Measurements from ENCODE around the gene SMAD2. TPM values are rescaled to one million over a fixed set of nuclear protein-coding genes. Genes with fewer than 3 reads are reported as not detected.

Gene SMAD2
- polyA plus RNA-seq, 1 donor (not counting 4 experiments of a cell fraction or from before 2014, with no cell fraction given) = 87.1 TPM

DNA sequence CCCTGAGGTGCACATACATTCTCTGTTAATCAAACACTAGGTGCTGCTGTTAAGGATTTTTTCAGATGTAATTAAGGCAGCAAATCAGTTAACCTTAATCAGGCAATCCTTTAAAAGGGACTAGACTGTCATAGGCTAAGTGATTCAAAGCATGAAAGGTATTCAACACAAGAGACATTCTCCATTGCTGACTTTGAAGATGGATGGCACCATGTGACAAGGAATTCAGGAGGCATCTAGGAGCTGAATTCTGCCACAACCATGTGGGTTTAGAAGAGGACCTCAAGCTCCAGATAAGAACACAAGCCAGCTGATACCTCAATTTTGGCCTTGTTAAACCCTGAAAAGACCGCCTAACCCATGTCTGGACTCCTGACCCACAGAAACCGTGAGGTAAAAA lies 84.0 kb downstream of the SMAD2 start:
- Histone ChIP-seq H3K27me3 (ENCODE audit: control insufficient read depth, extremely low read depth, insufficient read depth, low read length) (no peaks in the 10 kb centered on the region), H3K79me2 (ENCODE audit: control insufficient read depth, insufficient read depth, low read length) (no peaks in the 10 kb centered on the region), H3K27ac (ENCODE audit: control insufficient read depth, insufficient read depth, low read length) (no peak overlapping the region), H3K36me3 (ENCODE audit: control insufficient read depth in 2 of 2, extremely low read depth in 1 of 2, insufficient read depth in 2 of 2, low read length in 2 of 2) (peaks cover 2 to 14% of the 10 kb centered on the region in 2 experiments), H3K9me3 (ENCODE audit: control insufficient read depth, low read depth, low read length) (no peaks in the 10 kb centered on the region), H3K9ac (ENCODE audit: control insufficient read depth, extremely low read depth, insufficient read depth, low read length) (no peak overlapping the region), H3K4me2 (ENCODE audit: control insufficient read depth, extremely low read depth, insufficient read depth, low read depth, low read length) (no peak overlapping the region), H3K4me3 (ENCODE audit: control insufficient read depth in 2 of 3, extremely low read depth in 1 of 3, insufficient read depth in 2 of 3, low read depth in 1 of 3, low read length in 3 of 3) (no peak overlapping the region), H3K4me1 (ENCODE audit: control insufficient read depth, extremely low read depth, insufficient read depth, low read length) (no peaks in the 10 kb centered on the region), H3K9me1 (ENCODE audit: control insufficient read depth, extremely low read depth, insufficient read depth, low read length) (no peaks in the 10 kb centered on the region), H2AFZ (ENCODE audit: control insufficient read depth, low read length) (no peak overlapping the region), H4K20me1 (ENCODE audit: control insufficient read depth, extremely low read depth, insufficient read depth, low read length) (no peaks in the 10 kb centered on the region)
- dilution Hi-C loops (cut with MboI; ENCODE audit: extremely low pct_ligation_motif_present, low sequenced_read_pairs) = no loop called here
- TF ChIP-seq, protein P1, sequence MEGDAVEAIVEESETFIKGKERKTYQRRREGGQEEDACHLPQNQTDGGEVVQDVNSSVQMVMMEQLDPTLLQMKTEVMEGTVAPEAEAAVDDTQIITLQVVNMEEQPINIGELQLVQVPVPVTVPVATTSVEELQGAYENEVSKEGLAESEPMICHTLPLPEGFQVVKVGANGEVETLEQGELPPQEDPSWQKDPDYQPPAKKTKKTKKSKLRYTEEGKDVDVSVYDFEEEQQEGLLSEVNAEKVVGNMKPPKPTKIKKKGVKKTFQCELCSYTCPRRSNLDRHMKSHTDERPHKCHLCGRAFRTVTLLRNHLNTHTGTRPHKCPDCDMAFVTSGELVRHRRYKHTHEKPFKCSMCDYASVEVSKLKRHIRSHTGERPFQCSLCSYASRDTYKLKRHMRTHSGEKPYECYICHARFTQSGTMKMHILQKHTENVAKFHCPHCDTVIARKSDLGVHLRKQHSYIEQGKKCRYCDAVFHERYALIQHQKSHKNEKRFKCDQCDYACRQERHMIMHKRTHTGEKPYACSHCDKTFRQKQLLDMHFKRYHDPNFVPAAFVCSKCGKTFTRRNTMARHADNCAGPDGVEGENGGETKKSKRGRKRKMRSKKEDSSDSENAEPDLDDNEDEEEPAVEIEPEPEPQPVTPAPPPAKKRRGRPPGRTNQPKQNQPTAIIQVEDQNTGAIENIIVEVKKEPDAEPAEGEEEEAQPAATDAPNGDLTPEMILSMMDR (optimal IDR thresholded peaks at IDR 0.05 in 1 of 3, IDR thresholded peaks at IDR 0.05 in 1 of 3, conservative IDR thresholded peaks at IDR 0.05 in 1 of 3; ENCODE audit: extremely low read depth in 1 of 3, insufficient read depth in 2 of 3, low read length in 3 of 3) = no peak
- TF ChIP-seq EZH2 (IDR thresholded peaks at IDR 0.05; ENCODE audit: low read length) = no peak
- FAIRE-seq (no peak), DNase-seq (ENCODE audit: low read depth, low spot score) (no peak)

DNA sequence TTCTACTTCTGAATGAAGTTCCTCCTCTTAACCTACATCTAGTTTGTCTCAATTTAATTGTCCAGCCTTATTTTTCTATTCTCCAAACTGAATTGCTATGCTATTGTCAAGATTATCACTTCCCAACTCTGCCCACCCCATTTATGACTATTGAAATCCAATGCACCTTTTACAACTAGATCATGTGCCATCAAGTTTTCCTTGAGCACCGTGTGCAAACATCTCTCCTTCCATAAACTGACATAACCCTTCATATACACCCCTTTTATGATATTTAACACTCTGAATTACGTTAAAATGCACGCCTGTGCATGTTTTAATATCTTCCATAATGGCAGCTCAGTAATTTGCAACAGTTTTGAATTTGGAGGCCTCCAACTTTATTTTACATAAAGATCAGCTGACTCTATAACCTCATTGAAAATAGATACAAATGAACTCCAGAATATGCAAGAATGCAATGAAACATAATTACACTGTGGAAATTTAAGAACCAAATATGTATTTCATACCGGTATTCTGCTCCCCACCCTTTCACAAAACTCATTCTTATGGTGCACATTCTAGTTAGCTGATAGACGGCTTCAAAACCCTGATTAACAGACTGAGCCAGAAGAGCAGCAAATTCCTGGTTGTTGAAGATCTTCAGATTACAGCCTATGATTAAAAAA lies 85.5 kb downstream of the SMAD2 start:
- Histone ChIP-seq H3K9ac (ENCODE audit: control insufficient read depth, extremely low read depth, insufficient read depth, low read length) (no peak overlapping the region), H3K36me3 (ENCODE audit: control insufficient read depth in 2 of 2, extremely low read depth in 1 of 2, insufficient read depth in 2 of 2, low read length in 2 of 2) (peaks cover 2 to 18% of the 10 kb centered on the region in 2 experiments), H3K4me1 (ENCODE audit: control insufficient read depth, extremely low read depth, insufficient read depth, low read length) (no peaks in the 10 kb centered on the region), H3K27ac (ENCODE audit: control insufficient read depth, insufficient read depth, low read length) (no peak overlapping the region), H3K9me3 (ENCODE audit: control insufficient read depth, low read depth, low read length) (no peaks in the 10 kb centered on the region), H3K27me3 (ENCODE audit: control insufficient read depth, extremely low read depth, insufficient read depth, low read length) (no peaks in the 10 kb centered on the region), H2AFZ (ENCODE audit: control insufficient read depth, low read length) (no peak overlapping the region), H3K4me3 (ENCODE audit: control insufficient read depth in 2 of 3, extremely low read depth in 1 of 3, insufficient read depth in 2 of 3, low read depth in 1 of 3, low read length in 3 of 3) (no peak overlapping the region), H4K20me1 (ENCODE audit: control insufficient read depth, extremely low read depth, insufficient read depth, low read length) (no peaks in the 10 kb centered on the region), H3K9me1 (ENCODE audit: control insufficient read depth, extremely low read depth, insufficient read depth, low read length) (no peaks in the 10 kb centered on the region), H3K4me2 (ENCODE audit: control insufficient read depth, extremely low read depth, insufficient read depth, low read depth, low read length) (no peak overlapping the region), H3K79me2 (ENCODE audit: control insufficient read depth, insufficient read depth, low read length) (no peaks in the 10 kb centered on the region)
- dilution Hi-C loops (cut with MboI; ENCODE audit: extremely low pct_ligation_motif_present, low sequenced_read_pairs) = no loop called here
- DNase-seq (ENCODE audit: low read depth, low spot score) (no peak), FAIRE-seq (no peak)
- TF ChIP-seq, protein P1 (optimal IDR thresholded peaks at IDR 0.05 in 1 of 3, IDR thresholded peaks at IDR 0.05 in 1 of 3, conservative IDR thresholded peaks at IDR 0.05 in 1 of 3; ENCODE audit: extremely low read depth in 1 of 3, insufficient read depth in 2 of 3, low read length in 3 of 3) = no peak
- TF ChIP-seq EZH2 (IDR thresholded peaks at IDR 0.05; ENCODE audit: low read length) = no peak
